Vagina (tissue), 2 donors: Measurements from ENCODE around the gene HSDL2.

Source experiments
- POLR2A ChIP-seq, 2 donors: fragments of 450-650 bp; IDR thresholded peaks; one replicate each; pipeline ENCODE4 v1.6.1; 2017; ENCODE audit warnings: antibody characterized with exemption in 2 of 2, mild to moderate bottlenecking in 2 of 2, moderate library complexity in 2 of 2
- TF ChIP-seq, protein P1 (sequence below), 3 experiments: fragments of 450-650 bp in 2 of 3; fragments of 200-600 bp in 1 of 3; sonication (generic) in 1 of 3; IDR thresholded peaks; one replicate each; pipeline ENCODE4 v1.5.1; 2017 to 2019; ENCODE audit warnings: antibody characterized with exemption in 3 of 3, mild to moderate bottlenecking in 2 of 3, moderate library complexity in 2 of 3

DNA sequence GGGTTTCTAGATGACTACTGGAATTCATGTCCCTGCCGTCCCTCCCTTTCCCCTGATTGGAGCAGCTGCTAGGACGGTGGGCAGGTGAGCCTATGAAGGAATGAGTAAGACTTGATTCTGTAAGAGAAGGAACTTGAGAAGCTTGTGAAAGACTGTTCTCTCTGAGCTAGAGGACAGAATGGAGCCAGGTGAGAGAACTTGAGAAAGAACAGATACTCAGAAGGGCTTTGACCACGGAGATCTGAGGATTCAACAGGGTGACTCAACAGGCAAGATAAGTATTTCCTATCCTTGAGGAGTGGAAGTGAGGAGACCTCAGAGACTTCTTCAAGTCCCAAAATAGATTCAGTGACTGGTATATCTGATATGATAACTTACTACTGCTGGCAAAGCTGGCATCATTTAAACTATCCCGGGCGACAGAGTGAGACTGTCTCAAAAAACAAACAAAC lies 41.9 kb downstream of the HSDL2 start:
- TF ChIP-seq, protein P1, sequence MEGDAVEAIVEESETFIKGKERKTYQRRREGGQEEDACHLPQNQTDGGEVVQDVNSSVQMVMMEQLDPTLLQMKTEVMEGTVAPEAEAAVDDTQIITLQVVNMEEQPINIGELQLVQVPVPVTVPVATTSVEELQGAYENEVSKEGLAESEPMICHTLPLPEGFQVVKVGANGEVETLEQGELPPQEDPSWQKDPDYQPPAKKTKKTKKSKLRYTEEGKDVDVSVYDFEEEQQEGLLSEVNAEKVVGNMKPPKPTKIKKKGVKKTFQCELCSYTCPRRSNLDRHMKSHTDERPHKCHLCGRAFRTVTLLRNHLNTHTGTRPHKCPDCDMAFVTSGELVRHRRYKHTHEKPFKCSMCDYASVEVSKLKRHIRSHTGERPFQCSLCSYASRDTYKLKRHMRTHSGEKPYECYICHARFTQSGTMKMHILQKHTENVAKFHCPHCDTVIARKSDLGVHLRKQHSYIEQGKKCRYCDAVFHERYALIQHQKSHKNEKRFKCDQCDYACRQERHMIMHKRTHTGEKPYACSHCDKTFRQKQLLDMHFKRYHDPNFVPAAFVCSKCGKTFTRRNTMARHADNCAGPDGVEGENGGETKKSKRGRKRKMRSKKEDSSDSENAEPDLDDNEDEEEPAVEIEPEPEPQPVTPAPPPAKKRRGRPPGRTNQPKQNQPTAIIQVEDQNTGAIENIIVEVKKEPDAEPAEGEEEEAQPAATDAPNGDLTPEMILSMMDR (IDR thresholded peaks at IDR 0.05) = no peak
- TF ChIP-seq POLR2A (IDR thresholded peaks at IDR 0.05) = no peak
